ENCODE measurements around the gene FAM149A. TPM values are rescaled to one million over a fixed set of nuclear protein-coding genes. Genes with fewer than 3 reads are reported as not detected.
A peak's percentile ranks its signal among the peaks of the same experiment; 100 is the strongest.

FAM149A gene
- total RNA-seq, 1 experiment from 2014 or later: 8.9 TPM

DNA sequence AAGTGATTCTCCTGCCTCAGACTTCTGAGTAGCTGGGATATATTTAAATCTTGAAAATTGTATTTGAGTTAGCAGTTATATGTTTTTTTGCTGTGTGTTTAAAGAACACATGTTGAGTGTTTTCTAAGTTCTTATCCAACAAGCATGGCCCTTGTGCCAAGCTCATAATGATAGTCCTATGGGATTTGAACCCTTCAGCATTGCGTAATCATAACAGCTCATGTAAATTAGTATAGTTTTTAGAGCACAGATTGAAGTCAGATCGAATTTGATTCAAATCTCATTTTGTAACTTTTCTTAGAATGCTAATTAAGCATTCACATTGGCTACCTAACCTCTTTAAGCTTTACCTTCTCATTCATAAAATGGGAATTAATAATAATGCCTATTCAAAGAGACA lies 12.2 kb downstream of the FAM149A start:
- Histone ChIP-seq H3K27me3 (ENCODE audit: insufficient read depth, low read length) (no peaks in the 10 kb centered on the region), H2AFZ (ENCODE audit: low read depth, low read length, poor library complexity, severe bottlenecking) (no peak overlapping the region), H4K20me1 (ENCODE audit: insufficient read depth) (no peaks in the 10 kb centered on the region), H3K9me3 (ENCODE audit: control insufficient read depth in 1 of 2, insufficient read depth in 1 of 2, low read depth in 1 of 2, low read length in 2 of 2) (no peaks in the 10 kb centered on the region), H3K36me3 (ENCODE audit: control insufficient read depth in 1 of 2, insufficient read depth in 2 of 2, low read length in 2 of 2) (no peaks in the 10 kb centered on the region), H3K79me2 (ENCODE audit: insufficient read depth, low read length) (no peaks in the 10 kb centered on the region), H3K4me2 (ENCODE audit: low read length) (no peak overlapping the region), H3K9me2 (ENCODE audit: insufficient read depth) (no peaks in the 10 kb centered on the region), H3K27ac (ENCODE audit: low read depth, low read length) (no peak overlapping the region), H3K4me3 (replicated peaks in 1 of 2; ENCODE audit: low read depth in 1 of 2, low read length in 2 of 2) (no peak overlapping the region), H3K4me1 (ENCODE audit: control insufficient read depth in 1 of 2, insufficient read depth in 2 of 2, low read length in 2 of 2) (no peaks in the 10 kb centered on the region), H3K9ac (ENCODE audit: low read length) (no peak overlapping the region)
- DNase-seq (ENCODE audit: low read depth, low spot score) (no peak), ATAC-seq (no peak)
- no TSS peak for BruUV-seq (replicated peaks)
- ChIA-PET CTCF (no interaction called here), RAD21 (ENCODE audit: low non-redundant PET in 1 of 2, low total read pairs in 2 of 2, uncharacterized antibody in 2 of 2, unreplicated experiment in 2 of 2) (no interaction called here), POLR2A (no interaction called here)
- intact Hi-C loops (cut with micrococcal nuclease): no loop called here
- TF ChIP-seq CEBPB (IDR thresholded peaks at IDR 0.05; ENCODE audit: low read depth): 0 out of 2 replicates have a peak, but pooled peaks have one; percentile 14
- TF ChIP-seq POLR2AphosphoS5 (IDR thresholded peaks at IDR 0.05; ENCODE audit: low read depth, low read length): no peak

DNA sequence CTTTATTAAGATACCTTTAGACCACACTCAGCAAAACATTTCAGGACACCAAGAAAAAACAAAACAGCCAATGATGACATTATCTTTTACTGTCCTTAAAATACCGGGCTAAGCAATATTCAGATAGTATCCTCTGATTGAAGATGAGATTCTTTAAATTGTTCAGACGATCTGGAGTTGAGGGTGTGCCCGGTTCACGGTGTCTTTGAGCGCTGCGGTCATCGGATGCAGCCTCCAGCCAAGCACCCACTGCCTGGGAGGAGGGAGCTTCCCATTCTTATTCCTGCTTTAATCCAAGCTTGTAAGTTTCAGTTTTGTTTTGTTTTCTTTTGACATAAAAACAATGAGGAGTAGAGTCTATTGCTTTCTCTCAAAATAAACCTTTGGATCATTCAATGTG lies 14.1 kb downstream of the FAM149A start:
- DNase-seq (ENCODE audit: low read depth, low spot score) (no peak), ATAC-seq (no peak)
- CTCF ChIA-PET: interaction anchor here (1.5 kb wide), 1 partner anchor 50 kb away, joined by 5 read pairs; no protein-coding TSS in a partner anchor
- H3K4me2 ChIP-seq (ENCODE audit: low read length): no peak overlapping the region
- H3K4me1 ChIP-seq (ENCODE audit: control insufficient read depth in 1 of 2, insufficient read depth in 2 of 2, low read length in 2 of 2): no peaks in the 10 kb centered on the region
- no TSS peak for BruUV-seq (replicated peaks)
- H3K27me3 ChIP-seq (ENCODE audit: insufficient read depth, low read length): no peaks in the 10 kb centered on the region
- H3K27ac ChIP-seq (ENCODE audit: low read depth, low read length): no peak overlapping the region
- H3K9ac ChIP-seq (ENCODE audit: low read length): no peak overlapping the region
- H3K9me2 ChIP-seq (ENCODE audit: insufficient read depth): no peaks in the 10 kb centered on the region
- RAD21 ChIA-PET (ENCODE audit: low non-redundant PET in 1 of 2, low total read pairs in 2 of 2, uncharacterized antibody in 2 of 2, unreplicated experiment in 2 of 2): no interaction called here
- intact Hi-C loops (cut with micrococcal nuclease): no loop called here
- POLR2A ChIA-PET: no interaction called here
- no peak overlapping the region for H2AFZ ChIP-seq (ENCODE audit: low read depth, low read length, poor library complexity, severe bottlenecking)
- no peaks in the 10 kb centered on the region for H3K9me3 ChIP-seq (ENCODE audit: control insufficient read depth in 1 of 2, insufficient read depth in 1 of 2, low read depth in 1 of 2, low read length in 2 of 2)
- TF ChIP-seq TCF7L2 (IDR thresholded peaks at IDR 0.05; ENCODE audit: borderline replicate concordance, extremely low read depth, insufficient read depth, insufficient read length): no peak
- TF ChIP-seq EZH2phosphoT487 (IDR thresholded peaks at IDR 0.05; ENCODE audit: borderline replicate concordance): no peak
- no peaks in the 10 kb centered on the region for H4K20me1 ChIP-seq (ENCODE audit: insufficient read depth)
- H3K36me3 ChIP-seq (ENCODE audit: control insufficient read depth in 1 of 2, insufficient read depth in 2 of 2, low read length in 2 of 2): no peaks in the 10 kb centered on the region
- no peaks in the 10 kb centered on the region for H3K79me2 ChIP-seq (ENCODE audit: insufficient read depth, low read length)
- H3K4me3 ChIP-seq (replicated peaks in 1 of 2; ENCODE audit: low read depth in 1 of 2, low read length in 2 of 2): no peak overlapping the region

Data from HCT116 (cell line).